ENCODE measurements around the gene TMPRSS5. TPM values are rescaled to one million over a fixed set of nuclear protein-coding genes. Genes with fewer than 3 reads are reported as not detected.

The TMPRSS5 gene
- total and polyA plus RNA-seq, 2 of the 8 experiments (the other 6 are each of a cell fraction or from before 2014, with no cell fraction given), result 0.54 to 0.78 TPM

- no peak overlapping the region for H3K4me3 ChIP-seq (ENCODE audit: extremely low read depth in 1 of 4, insufficient read depth in 2 of 4, low read depth in 3 of 4, low read length in 4 of 4)
- H2BK5ac ChIP-seq (ENCODE audit: low read depth, low read length), result no peak overlapping the region
- FAIRE-seq (no peak), DNase-seq (ENCODE audit: low read depth in 1 of 2, low spot score in 2 of 2) (no peak)
- no peak overlapping the region for H3K9ac ChIP-seq (replicated peaks in 1 of 4; ENCODE audit: extremely low read depth in 1 of 4, low read depth in 3 of 4, low read length in 3 of 4)
- no peaks in the 10 kb centered on the region for H3K79me2 ChIP-seq (ENCODE audit: control insufficient read depth in 1 of 2, insufficient read depth in 2 of 2, low read length in 2 of 2)
- no peak overlapping the region for H3K23ac ChIP-seq (ENCODE audit: insufficient read length)
- no peak for TF ChIP-seq TBP (IDR thresholded peaks at IDR 0.05; ENCODE audit: low read depth, low read length)
- TF ChIP-seq GTF2F1 (IDR thresholded peaks at IDR 0.05; ENCODE audit: borderline replicate concordance, low read depth, low read length), result no peak
- no peak for TF ChIP-seq SP4 (IDR thresholded peaks at IDR 0.05; ENCODE audit: low read length)
- no peak overlapping the region for H2AK5ac ChIP-seq (ENCODE audit: low read depth, low read length)
- WGBS, 2 experiments (ENCODE audit: extremely low coverage in 1 of 2, insufficient coverage in 1 of 2, insufficient read length in 1 of 2, insufficient replicate concordance in 2 of 2, low coverage in 1 of 2, low lambda C conversion rate in 2 of 2, missing lambda C conversion rate in 1 of 2), result 92% methylated on average over 4 of the region's 4 CpGs; no CpG with 5 or more reads in 1 of the 2 experiments
- no peaks in the 10 kb centered on the region for H3K23me2 ChIP-seq (ENCODE audit: low read depth, low read length)
- no peak overlapping the region for H3K56ac ChIP-seq (replicated peaks; ENCODE audit: insufficient read length, low read depth, low read length)
- no peaks in the 10 kb centered on the region for H3K27me3 ChIP-seq (replicated peaks in 1 of 4; ENCODE audit: control insufficient read depth in 3 of 4, extremely low read depth in 1 of 4, insufficient read depth in 3 of 4, low read length in 3 of 4)
- no peak overlapping the region for H2BK15ac ChIP-seq (ENCODE audit: low read length)
- CTCF ChIA-PET (ENCODE audit: partially characterized antibody), result interaction anchor here (1.6 to 1.9 kb wide), 2 partner anchors 41 to 82 kb away, joined by 3 to 6 read pairs; no protein-coding TSS in a partner anchor
- H4K91ac ChIP-seq (replicated peaks; ENCODE audit: insufficient read length, low read length), result no peak overlapping the region
- no peak overlapping the region for H3K14ac ChIP-seq (ENCODE audit: insufficient read length)
- H2AFZ ChIP-seq (ENCODE audit: low read length), result no peak overlapping the region
- H2BK120ac ChIP-seq (replicated peaks; ENCODE audit: low read depth, low read length), result no peak overlapping the region
- no peak overlapping the region for H4K8ac ChIP-seq (ENCODE audit: extremely low read depth, insufficient read depth, low read length)
- no peak overlapping the region for H3K4me2 ChIP-seq (ENCODE audit: insufficient read depth in 1 of 2, low read depth in 2 of 2, low read length in 2 of 2)
- H3K9me3 ChIP-seq (ENCODE audit: insufficient read depth in 2 of 2, low read depth in 1 of 2, low read length in 1 of 2), result peaks cover 6 to 15% of the 10 kb centered on the region in 2 experiments; a peak in 3 of 4 replicates
- H3K4ac ChIP-seq (replicated peaks; ENCODE audit: insufficient read length, low read depth, low read length), result no peak overlapping the region
- H4K20me1 ChIP-seq (replicated peaks in 1 of 2; ENCODE audit: control insufficient read depth in 1 of 2, insufficient read depth in 2 of 2, low read length in 2 of 2), result no peaks in the 10 kb centered on the region
- POLR2A ChIA-PET (ENCODE audit: partially characterized antibody), result no interaction called here
- H4K5ac ChIP-seq (ENCODE audit: insufficient read length, low read depth, low read length), result no peak overlapping the region
- no peaks in the 10 kb centered on the region for H3K79me1 ChIP-seq (ENCODE audit: low read depth, low read length)
- H3K36me3 ChIP-seq (ENCODE audit: control insufficient read depth in 2 of 4, insufficient read depth in 4 of 4, low read length in 3 of 4), result no peaks in the 10 kb centered on the region
- peaks cover 0 to 5% (median 0%) of the 10 kb centered on the region in 4 experiments; a peak in 2 of 7 replicates for H3K4me1 ChIP-seq (replicated peaks in 1 of 4; ENCODE audit: control insufficient read depth in 3 of 4, insufficient read depth in 4 of 4, low read length in 3 of 4)
- no peak overlapping the region for H2BK12ac ChIP-seq (ENCODE audit: low read depth, low read length)
- H2BK20ac ChIP-seq (ENCODE audit: low read length), result no peak overlapping the region
- H3K18ac ChIP-seq (ENCODE audit: extremely low read depth, low read length), result no peak overlapping the region
- no peak overlapping the region for H3K27ac ChIP-seq (ENCODE audit: low read depth, low read length)
Measured at GRCh38 chr11:113647856-113648255, 58.3 kb downstream of the TMPRSS5 start.
